Measurements from ENCODE around the gene MEIS2. TPM values are rescaled to one million over a fixed set of nuclear protein-coding genes. Genes with fewer than 3 reads are reported as not detected.

Gene MEIS2
- total RNA-seq: 12.2 and 21.6 TPM in 2 replicates

DNA sequence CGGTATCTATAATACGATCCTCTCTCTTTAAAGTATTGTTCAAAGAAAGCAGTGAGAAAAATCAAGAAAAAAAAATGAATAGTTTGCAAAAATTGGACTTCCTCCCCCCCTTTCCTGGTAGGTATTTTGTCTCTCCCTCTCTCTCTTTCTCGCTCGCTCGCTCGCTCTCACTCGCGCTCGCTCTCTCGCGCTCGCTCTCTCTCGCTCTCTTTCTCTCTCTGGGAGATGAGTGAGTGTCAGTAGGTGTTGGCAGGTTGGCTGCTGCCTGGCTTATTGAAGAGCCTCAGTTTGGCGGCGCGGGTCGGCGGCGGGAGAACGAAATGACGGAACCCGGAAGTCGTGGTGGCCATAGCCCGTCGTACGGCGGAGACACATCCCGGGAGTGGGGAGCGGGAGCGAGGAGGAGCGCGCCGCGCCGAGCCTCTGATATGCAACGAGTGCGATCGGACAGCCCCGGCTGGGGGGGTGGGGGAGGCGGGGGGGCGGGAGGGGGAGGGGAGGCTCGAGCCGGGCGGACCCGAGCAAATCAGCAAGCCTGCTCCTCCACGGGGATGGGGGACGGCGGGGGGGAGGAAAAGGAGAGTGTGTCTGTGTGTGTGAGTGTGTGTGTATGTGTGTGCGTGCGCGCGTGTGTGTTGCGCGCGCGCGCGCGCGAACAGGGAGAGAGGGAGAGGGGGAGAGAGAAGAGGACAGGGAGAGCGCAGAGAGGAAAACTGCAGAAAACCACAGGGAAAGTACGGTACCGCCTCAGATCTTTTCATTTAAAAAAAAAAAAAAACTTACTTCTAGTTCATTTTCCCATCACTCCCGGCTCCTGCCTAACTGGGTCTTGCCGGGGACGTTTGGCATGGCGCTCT, at the start of gene MEIS2:
MEIS2 (minus strand) TSS at position 441 of the 857 bp plus-strand sequence. CDS start 1,083 bp downstream, outside the sequence.

